Measurements from ENCODE around the gene ZBTB7C.

ZBTB7C gene

DNA sequence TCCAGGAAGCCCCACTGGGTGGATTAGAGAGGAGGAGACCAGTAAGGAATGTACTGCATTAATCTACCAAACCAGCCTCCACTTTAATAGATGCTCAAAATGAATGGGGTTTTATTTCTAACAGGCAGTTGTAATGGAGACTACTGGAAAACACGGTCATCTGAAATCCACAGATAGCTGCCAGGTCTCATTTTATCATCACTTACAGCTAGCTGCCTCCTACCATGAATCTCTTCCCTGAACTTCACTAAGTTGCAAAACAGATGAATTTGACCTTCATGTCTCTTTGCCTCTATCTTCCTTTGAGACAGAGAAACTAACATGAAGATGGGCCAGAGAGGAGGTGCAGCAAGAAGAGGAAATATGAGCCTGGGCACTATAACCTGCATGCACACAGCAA is 21.9 kb downstream of the ZBTB7C start:
- no peak for DNase-seq

DNA sequence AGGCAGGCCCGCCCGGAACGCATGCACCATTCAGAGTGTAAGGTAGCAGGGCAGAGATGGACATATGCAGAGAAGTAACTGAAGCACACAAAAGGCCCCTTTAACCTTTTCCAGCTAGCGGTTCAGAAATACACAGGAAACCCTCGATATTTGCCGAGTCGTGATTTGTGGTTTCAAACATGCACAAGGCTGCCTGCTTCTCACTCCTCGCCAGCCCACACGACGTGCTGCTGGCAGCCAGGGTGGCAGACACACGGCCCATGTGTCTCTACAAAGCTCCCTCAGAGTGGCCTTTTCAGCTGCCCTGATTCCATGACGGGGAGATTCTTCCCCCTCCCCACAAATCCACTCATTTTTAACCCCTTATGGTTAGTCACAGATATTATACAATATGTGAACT is 23.6 kb downstream of the ZBTB7C start:
- no peak for DNase-seq

DNA sequence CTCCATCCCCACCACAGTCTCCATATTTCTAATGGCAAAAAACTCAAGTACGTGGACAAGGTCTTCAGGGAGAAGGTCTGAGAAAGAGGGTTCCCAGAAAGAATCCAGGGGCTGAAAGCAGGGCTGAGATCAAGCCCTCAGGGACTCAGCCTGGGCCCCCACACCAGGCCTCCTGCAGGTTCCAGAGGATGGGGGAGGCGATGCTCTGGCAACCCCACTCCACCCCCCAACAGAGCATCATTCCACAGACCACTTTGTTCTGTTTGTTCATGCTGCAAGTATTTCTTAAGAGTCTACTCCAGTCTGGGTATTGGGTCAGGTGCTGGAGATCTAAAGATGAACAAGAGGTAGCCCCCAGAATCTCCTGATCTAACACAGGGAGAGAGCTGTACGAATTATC is 32.2 kb downstream of the ZBTB7C start:
- DNase-seq: no peak

DNA sequence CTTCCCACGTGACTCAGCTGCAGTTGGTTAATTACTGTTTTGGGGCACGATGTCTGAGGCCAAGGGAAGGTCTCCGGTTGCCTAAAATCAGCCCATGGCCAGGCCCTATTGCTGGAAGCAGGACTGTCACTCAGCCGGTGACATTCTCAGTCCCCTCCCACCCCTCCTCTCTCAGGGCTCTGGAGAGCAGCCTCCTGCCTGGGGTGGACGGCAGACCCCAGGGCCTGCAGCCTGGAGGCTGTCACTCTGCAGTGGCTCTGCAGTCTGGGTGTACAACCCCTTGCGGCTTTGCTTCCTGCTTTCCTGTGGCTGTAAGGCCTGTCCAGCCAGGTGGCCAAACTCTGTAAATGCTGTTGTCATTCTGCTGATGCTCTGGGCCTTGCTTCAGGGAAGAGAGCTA is 32.8 kb downstream of the ZBTB7C start:
- DNase-seq: no peak

DNA sequence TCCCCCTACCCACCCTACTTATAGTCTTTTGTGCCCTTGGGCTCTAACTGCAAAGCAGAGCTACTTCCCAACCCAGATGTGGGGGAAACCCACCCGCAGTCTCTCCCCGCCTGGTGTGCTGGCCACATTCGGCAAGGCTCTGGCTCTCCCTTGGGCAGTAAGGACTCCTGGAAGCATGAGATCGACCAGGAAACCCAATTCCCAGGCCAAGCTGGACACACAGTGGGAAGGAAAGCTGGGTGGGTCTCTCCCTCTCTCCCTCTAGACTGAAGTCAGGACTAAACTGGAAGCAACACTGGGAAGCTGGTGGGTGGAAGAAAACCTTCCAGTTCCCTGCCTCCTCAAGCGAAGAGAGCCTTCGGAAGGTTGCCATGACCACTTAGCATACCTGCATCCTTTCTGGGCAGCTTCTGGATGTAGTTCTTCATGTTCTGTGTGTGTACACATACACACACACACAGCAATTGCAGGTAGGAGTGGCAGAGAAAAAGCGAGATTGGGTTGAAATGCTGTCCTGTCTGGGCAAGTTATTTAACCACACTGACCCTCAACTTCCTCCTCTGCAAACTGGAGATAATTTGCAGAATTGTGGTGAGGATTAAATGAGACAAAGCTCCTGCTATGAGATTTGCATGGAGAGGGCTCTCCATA is 33.9 kb downstream of the ZBTB7C start:
- no peak for DNase-seq

DNA sequence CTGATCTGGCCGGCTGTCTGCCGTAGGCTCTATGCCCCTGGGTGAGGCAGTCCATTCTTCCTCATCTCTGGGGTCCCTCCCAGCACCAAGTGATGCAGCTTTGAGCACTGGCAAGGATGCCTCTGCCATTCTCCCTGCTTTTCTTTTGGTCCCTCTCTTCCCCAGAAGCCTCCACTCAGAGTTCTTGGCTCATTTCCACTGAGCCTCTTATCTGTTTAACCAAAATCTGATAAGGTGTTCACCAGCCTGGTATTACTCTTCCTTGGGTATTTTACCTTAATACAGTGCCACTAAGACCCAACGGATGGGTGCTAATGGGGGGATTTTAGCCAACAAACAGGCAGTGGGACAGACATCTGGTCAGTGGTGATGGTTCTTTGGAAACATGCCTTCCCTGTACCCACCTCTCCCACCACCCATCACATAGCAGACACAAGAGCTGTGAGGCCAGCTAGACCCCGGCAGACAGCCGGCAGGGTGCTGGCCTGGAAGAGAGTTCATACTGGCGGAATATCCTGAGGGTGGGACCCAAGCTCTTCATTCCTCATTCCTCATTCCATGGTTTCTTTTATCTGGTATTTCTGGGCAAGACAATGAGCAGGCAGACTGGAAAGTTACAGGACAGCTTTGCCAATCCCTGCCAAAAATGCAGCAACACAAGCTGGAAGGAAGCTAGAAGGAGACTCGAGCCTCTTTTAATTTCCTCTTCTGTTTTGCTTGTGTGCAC is 34.6 kb downstream of the ZBTB7C start:
- DNase-seq: no peak

DNA sequence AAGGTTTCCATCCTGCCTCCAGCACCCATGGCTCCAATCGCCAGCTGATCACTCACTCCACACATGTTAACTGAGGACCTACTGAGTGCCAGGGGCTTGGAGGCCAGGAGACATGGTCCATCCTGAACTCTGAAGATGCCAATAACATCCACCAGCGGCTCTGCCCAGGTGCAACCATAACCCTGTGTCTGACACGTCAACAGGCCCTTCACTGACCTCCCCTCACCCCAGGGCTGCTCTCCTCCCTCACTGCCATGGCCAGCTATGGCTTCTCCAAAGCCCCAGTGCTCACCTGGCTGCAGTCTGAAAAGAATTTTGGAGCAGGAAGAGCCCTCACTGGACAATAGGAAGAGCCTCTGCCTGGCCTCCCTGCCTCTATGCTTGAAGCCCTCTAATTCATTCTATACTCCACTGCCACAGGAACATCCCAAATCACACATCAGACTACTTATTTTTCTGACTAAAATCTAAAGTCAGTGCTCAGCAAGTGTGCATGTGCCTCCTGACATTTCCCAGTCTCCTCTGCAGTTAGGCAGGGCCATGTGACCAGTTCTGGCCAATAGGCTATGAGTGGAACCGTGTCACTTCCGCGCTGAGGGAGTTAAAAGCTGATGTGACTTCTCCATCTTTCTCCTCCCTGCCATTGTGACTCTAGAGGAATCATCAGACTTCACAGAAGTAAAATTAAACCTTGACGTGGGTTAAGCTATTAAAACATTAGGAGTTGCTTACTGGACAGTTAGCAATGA is 37.2 kb downstream of the ZBTB7C start:
- no peak for DNase-seq

DNA sequence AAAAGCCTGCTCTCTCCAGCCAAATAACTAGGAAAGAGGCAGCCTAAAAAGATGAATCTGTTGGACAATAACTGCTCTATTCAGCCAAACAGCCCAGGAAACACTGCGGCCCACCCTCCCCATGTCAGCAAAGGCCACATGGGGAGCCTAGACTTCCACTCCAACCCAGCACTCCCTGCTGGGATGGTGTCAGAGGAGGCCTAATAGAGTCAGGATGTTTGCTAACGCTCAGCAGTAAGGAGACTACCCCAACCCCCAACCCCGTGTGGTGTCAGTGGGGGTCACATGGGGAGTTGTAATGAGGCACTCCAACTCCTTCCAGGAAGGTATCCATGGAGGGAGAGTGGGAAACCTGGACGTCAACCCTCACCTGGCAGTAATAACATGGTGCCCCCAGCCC is 41.6 kb downstream of the ZBTB7C start:
- no peak for DNase-seq

DNA sequence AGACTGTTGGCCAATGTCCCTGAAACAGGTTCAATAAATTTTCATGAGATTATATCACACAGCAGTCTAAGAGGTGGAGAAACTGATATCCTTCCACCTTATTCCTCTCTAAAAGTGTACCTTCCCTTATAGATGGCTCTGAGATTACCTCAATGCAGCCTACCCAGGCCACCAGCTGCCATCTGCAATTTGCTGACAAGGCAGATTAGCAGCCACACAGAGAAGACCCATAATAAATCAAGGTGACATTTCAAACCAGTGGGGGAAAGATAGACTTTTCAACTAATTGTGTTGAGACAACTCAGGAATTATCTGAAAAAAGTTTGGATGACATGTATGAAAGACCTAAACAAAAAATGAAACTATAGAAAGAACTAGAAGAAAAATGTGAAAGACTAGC is 43.2 kb downstream of the ZBTB7C start:
- DNase-seq: no peak

DNA sequence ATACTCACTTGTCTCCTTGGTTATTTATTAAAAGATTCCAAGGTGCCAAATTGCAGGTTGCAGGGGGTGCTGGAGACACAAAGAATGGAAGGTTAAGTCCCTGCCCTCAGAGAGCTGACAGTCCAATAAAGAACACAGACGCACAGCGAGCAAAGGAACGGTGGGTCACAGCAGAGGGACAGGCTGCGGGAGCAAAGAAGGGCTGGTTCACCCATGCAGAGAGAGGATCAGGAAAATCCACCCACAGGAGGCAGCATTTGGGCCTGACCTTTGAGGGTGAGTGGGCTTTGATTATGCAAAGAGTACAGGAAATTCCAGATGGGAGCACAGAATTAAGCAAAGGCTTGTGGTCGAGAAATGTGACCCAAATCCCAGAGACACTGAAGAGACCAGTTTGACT is 45.0 kb downstream of the ZBTB7C start:
- no peak for DNase-seq

DNA sequence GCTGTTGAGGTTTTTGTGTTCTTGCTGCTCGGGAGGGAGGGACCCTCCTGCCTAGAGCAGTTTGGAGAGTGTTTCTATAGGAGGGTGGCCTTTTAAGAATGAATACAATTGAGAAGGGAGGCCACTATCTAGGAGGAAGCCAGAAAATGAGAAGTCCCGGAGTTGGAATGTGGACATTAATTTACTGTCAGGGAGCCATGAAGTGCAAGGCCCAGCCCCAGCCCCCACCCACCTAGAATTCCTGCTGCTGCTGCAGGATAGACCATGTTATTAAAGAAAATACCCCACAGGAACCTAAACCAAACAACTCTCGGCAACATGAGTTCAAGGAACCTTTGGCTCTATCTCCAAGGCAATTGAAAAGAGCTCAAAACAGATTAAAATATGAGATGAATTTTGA is 46.0 kb downstream of the ZBTB7C start:
- no peak for DNase-seq

DNA sequence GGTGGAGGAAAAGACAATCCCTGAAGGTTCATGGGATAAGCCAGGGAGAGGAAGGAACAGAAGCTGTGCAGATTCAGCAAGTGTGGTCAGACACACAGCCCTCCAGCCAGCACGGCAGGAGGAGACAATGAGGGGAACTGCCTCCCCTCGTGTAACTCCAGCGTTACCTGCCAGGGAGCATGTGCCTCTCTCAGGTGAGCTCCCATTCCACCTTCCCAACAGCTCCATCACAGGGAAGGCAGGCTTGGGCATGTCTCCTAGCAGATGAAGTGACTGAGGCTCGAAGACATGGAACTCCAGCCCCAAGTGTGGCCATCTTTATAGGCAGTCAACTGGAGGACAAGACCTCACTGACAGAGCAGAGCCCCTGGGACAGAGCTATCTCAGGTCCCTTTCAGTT is 47.4 kb downstream of the ZBTB7C start:
- DNase-seq: no peak

DNA sequence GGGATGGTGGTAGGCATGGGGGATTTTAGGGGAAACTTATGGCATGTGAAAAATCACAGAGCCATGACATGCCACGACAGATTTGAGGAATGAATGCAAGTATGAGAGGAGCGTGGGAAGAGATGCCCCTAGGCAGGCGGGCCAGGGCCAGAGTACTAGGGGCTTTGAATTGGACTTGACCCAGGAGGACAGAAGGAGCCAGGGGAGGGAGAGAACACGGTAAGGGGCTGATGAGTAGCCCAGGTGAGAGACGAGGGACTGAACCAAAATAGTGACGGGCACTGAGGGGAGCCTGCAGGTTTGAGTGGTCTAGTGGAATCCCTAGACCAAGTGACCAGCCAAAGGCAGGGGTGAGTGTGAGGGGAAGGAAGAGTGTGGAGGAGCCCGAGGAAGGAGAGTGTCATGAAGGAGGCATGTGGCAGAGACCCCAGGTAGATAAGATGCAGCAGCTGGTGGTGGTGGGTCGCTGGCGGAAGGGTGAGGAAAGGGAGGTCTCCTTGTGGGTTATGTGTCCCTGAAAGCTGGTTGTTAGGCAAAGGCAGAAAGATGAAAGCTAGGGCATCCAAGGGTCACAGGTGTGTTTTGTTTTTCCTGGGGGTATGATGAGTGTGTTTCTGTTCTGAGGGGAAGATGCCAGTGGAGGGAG is 48.7 kb downstream of the ZBTB7C start:
- DNase-seq: no peak

DNA sequence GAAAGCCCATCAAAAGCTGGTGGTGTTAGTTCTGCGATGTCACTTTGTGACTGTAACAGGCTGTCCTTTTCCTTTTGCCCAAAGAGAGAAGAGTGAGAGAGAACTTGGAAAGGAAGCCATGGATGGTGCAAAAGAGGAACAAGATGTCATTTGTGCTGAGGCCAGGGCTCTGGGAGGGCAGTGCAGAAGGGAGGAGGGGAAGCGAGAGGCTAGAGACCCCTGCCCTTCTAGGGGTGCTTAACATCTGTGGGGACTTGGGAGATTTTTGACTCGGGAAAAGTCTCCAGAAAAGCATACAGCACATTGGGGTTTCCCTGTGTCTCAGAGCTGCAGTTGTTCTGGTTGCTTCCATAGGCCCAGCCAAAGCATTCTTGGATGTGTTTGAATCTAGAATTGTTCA is 49.6 kb downstream of the ZBTB7C start:
- DNase-seq: no peak

DNA sequence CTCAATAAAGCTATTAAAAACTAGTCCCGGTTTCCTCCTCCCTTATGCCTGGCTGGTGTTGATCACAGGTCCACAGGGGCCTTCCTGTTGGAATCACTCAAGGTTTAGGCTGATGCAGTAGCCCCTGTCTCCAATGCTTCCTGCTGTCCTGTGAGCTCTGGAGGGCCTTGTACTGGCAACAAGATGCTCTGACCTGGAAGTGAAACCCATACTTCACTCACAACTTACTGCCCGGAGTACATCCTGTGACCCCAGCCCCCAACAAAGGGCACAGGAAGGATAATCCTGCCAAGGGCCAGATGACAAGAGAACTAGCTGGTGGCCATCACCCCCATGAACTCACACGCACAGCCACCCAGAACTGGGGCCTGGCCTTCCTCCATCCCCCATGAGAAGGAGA is 50.3 kb downstream of the ZBTB7C start:
- no peak for DNase-seq

DNA sequence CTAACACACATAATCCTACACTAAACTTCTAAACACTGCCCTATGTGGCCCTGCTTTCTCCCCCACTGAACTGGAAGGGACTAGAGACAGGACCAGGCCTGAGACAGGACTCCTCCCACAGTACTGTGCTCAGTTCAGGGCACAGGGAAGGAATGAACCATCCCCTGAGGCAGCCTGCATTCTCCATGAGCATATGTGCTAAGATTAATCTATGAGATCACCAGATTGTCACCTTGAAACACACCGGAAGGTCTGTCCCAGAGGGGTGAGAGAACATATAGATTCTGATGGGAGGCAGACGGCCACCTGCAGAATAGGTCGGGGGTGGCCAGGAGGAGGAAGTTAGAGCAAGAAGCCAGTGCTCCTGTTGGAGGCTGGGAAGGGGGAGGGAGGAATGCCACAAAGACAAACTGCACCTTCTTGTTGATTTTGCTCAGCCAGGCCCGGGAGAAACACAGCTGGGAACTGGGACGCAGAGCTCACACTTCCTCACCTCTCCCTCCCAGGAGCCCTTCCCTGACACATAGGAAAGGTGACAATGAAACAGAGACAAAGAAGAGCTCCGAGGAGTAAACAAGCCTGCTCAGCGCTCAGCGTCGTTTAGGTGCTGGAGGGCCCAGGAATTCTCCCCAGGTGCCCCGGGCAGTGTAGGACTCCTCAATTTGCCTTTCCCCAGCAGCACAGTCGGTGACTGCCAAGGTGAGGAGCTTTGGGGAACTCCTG is 52.1 kb downstream of the ZBTB7C start:
- no peak for DNase-seq

DNA sequence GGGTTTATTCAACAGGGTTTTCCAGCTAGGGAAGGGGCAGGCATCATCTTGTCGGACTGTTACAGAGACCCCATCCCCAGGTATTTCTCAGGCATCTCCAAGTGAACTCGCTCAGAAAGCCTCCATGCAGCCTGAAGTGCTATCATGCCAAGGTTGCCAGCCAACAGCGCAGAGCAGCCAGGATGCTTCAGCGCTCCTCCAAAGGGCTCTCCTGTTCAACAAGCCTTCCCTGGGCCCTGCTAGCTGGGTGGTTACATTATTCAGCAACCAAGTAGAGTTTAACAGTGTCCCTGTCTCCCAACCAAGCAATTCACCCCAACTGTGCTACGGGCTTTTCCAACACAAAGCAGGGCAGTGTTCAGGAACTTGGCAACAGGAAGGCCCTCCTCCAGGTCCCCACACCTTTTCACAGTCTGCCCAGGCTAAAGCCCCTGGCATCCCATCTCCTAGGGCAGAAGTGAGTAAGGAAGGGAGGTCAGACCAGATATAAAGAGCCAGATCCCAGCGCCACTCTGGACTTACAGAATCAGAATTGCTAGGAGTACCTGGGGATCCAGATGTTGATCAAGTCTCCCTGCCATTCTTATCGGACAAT is 52.9 kb downstream of the ZBTB7C start:
- DNase-seq: no peak

DNA sequence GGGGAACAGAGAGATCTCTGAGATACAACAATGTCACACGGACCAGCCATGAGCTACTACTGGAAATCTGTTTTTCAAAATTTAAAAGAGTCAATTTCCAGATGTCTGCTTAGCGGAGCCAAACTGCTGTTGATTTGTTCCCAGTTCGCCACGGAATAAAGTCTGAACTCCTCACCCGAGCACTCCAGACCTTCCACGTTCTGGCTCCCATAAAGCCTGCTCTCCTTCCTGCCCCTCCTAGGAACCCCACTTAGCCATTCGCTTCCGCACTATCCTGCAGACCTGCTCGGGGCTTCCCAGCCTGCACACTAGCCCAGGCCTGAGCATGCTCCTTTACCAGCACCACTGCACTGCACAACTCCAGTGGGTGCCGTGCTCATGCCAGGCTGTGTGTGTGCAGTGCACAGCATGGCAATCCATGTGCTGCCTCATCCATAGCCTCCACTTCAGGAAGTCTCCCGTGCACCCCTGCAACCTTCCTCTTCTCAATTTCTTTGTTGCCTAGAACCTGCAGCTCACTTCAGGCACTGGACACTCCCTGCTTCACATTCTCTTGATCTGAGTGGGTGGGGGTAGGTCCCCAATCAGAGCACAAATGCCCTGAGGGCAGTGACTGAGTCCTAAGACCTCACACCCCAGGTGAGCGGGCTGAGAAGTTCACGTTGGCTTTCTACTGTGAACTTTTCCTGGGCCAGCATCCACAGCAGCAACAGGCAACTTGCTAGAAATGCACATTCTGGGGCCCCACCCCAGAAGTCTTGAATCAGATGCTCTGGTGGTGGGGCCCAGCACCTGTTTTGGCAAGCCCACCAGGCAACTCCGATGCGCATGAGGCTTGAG is 53.7 kb downstream of the ZBTB7C start:
- no peak for DNase-seq

DNA sequence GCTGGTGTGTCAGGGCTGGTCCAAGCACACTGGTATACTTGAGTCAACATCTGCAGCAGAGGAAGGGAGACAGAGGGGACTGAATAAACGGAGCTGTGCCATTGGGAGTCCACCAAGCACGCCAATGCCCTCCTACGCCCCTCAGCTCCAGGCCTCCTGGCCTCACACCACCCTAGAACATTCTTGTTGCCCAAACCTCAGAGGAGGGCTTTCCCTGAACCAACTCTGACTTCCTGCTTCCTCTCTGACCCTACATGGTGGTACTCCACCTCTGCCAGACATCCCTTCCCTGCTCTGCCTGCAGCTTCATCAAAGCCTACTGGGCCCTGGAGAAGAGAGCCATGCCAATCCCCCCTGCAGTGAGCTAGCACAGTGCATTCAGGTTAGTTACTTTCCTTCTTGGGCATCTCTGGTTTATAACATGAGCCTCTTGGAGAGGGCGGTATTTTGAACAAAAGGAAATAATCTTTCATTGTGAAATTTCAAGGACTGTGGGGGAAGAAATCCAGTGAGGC is 54.4 kb downstream of the ZBTB7C start:
- DNase-seq: no peak

DNA sequence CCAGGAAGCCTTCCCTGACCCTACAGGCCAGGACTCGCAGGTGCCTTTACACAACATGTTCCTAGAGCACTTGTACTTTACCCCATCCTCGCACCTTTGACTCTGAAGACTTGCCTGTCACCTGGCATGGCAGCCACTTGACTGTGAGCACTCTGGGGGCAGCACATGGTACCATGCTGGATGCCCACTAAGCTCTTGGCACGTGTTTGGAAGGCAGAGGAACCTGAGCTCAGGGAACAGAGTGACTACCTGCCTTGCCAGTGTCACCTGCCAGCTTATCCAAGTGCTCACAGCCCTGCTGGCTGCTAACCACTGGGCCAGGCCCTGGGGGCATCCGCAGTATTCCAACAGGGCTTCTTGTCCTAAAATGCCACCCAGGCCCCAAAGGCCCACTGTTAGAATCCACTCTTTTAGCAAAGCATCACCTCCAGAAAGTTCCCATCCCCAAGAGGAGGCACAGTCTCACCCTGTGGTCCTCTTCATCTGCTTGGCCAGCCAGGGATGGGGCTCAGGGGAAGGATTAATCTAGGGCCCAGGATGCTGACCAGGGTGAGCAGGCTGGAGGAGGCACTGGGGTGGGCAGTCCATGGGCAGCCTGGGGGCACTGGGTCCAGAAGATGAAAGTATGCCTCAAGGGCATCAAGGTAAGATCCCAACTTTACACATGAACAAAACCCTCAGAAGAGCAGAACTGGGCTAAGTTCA is 57.0 kb downstream of the ZBTB7C start:
- no peak for DNase-seq

Data from CD4-positive, alpha-beta T cell treated with Interleukin-6 for 4 hours (primary cell).